Liver (tissue), 9 donors: ENCODE data around the gene EDEM1. TPM values are rescaled to one million over a fixed set of nuclear protein-coding genes. Genes with fewer than 3 reads are reported as not detected.

Experiments used
- DNase-seq: peaks from one replicate; pipeline ENCODE4 v3.0.0-alpha.2; 2017; ENCODE audit warnings: low spot score
- H3K27ac ChIP-seq, 2 donors: one replicate each; pipeline ENCODE4 v1.7.0; 2013; ENCODE audit warnings: inconsistent platforms in 2 of 2, low read length in 2 of 2, control low read depth in 1 of 2, low read depth in 1 of 2, mild to moderate bottlenecking in 1 of 2
- H3K27me3 ChIP-seq, 4 donors: one replicate each; pipeline versions ENCODE4 v1.6.1 to v1.7.0; 2013; ENCODE audit warnings: low read length in 3 of 4, inconsistent platforms in 1 of 4, mild to moderate bottlenecking in 1 of 4, moderate library complexity in 1 of 4; ENCODE audit not compliant: control insufficient read depth in 4 of 4, insufficient read depth in 4 of 4
- H3K36me3 ChIP-seq, 4 donors: one replicate each; pipeline versions ENCODE4 v1.6.1 to v1.7.0; 2013; ENCODE audit warnings: low read length in 3 of 4, mild to moderate bottlenecking in 3 of 4, low read depth in 1 of 4, moderate library complexity in 1 of 4; ENCODE audit not compliant: control insufficient read depth in 4 of 4, insufficient read depth in 3 of 4
- H3K4me1 ChIP-seq, 4 donors: one replicate each; pipeline versions ENCODE4 v1.6.1 to v1.7.0; 2013; ENCODE audit warnings: low read length in 3 of 4, mild to moderate bottlenecking in 3 of 4, moderate library complexity in 1 of 4; ENCODE audit not compliant: control insufficient read depth in 4 of 4, insufficient read depth in 4 of 4
- H3K4me3 ChIP-seq, 3 donors: one replicate each; pipeline versions ENCODE4 v1.6.1 to v1.7.0; 2013; ENCODE audit warnings: low read length in 3 of 3, control low read depth in 1 of 3, low read depth in 1 of 3, mild to moderate bottlenecking in 1 of 3
- H3K9ac ChIP-seq, 2 donors: one replicate each; pipeline ENCODE4 v1.7.0; 2013; ENCODE audit warnings: low read length in 2 of 2, mild to moderate bottlenecking in 2 of 2, moderate library complexity in 2 of 2, control low read depth in 1 of 2, low read depth in 1 of 2
- H3K9me3 ChIP-seq, 4 donors: one replicate each; pipeline versions ENCODE4 v1.6.1 to v1.7.0; 2013; ENCODE audit warnings: low read length in 3 of 4; ENCODE audit not compliant: control insufficient read depth in 4 of 4
- ATF3 ChIP-seq: IDR thresholded peaks from 2 replicates; pipeline ENCODE4 v1.6.1; 2016; ENCODE audit warnings: antibody characterized with exemption
- EGR1 ChIP-seq, 2 donors: IDR thresholded peaks; 2 replicates each; pipeline ENCODE4 v1.6.1; 2016 to 2018; ENCODE audit warnings: antibody characterized with exemption in 2 of 2, low read depth in 2 of 2
- FOXA1 ChIP-seq: IDR thresholded peaks from 2 replicates; pipeline ENCODE4 v1.6.1; 2016; ENCODE audit warnings: antibody characterized with exemption
- FOXA2 ChIP-seq: IDR thresholded peaks from 2 replicates; pipeline ENCODE4 v1.6.1; 2016; ENCODE audit warnings: antibody characterized with exemption
- GABPA ChIP-seq, 2 donors: IDR thresholded peaks in 1 of 2; conservative IDR thresholded peaks in 1 of 2; 2 replicates each; pipeline ENCODE4 v1.6.1; 2016; ENCODE audit warnings: antibody characterized with exemption in 2 of 2, mild to moderate bottlenecking in 1 of 2, moderate library complexity in 1 of 2
- HNF4A ChIP-seq, 2 donors: conservative IDR thresholded peaks; 2 replicates each; pipeline ENCODE4 v1.6.1; 2016; ENCODE audit warnings: antibody characterized with exemption in 2 of 2, mild to moderate bottlenecking in 2 of 2
- HNF4G ChIP-seq: IDR thresholded peaks from 2 replicates; pipeline ENCODE4 v1.6.1; 2016; ENCODE audit warnings: antibody characterized with exemption
- JUND ChIP-seq, 2 donors: IDR thresholded peaks; 2 replicates each; pipeline ENCODE4 v1.6.1; 2016; ENCODE audit warnings: antibody characterized with exemption in 2 of 2
- MAX ChIP-seq: IDR thresholded peaks from 2 replicates; pipeline ENCODE4 v1.6.1; 2016; ENCODE audit warnings: antibody characterized with exemption
- NR2F2 ChIP-seq: IDR thresholded peaks from 2 replicates; pipeline ENCODE4 v1.6.1; 2016; ENCODE audit warnings: antibody characterized with exemption
- RAD21 ChIP-seq, 2 donors: IDR thresholded peaks; 2 replicates each; pipeline ENCODE4 v1.6.1; 2016; ENCODE audit warnings: antibody characterized with exemption in 2 of 2, mild to moderate bottlenecking in 2 of 2
- SP1 ChIP-seq: IDR thresholded peaks from 2 replicates; pipeline ENCODE4 v1.6.1; 2018; ENCODE audit warnings: antibody characterized with exemption, mild to moderate bottlenecking
- TAF1 ChIP-seq: conservative IDR thresholded peaks from 2 replicates; pipeline ENCODE4 v1.6.1; 2016; ENCODE audit warnings: antibody characterized with exemption, mild to moderate bottlenecking
- YY1 ChIP-seq: IDR thresholded peaks from 2 replicates; pipeline ENCODE4 v1.6.1; 2016; ENCODE audit warnings: antibody characterized with exemption, mild to moderate bottlenecking
- WGBS: extraction: QIAGEN DNeasy Blood & Tissue Kit; methylation state at CpG from one replicate; pipeline ENCODE4 v1.1.7; 2013; 5-methylcytosine and 5-hydroxymethylcytosine counted together
- polyA plus RNA-seq, 2 donors: library from polyadenylated mRNA; stranded (reverse) in 1 of 2; unstranded in 1 of 2; fragments of 200-250 nt in 1 of 2; fragments of >200 nt in 1 of 2; fragmentation: Nextera tagmentation in 1 of 2; extraction: Ambion mirVana in 1 of 2; gene quantifications; one replicate each; pipeline versions ENCODE4 v1.2.1 to v1.2.3, GENCODE V29; 2013 to 2015
- total RNA-seq, 2 donors: library from RNA; depleted of rRNA; stranded (reverse); fragments of >200 nt; gene quantifications; one replicate each; pipeline ENCODE4 v1.2.3, GENCODE V29; 2014
- TF ChIP-seq, protein P1 (sequence below): IDR thresholded peaks from 2 replicates; pipeline ENCODE4 v1.6.1; 2016; ENCODE audit warnings: antibody characterized with exemption, mild to moderate bottlenecking
- TF ChIP-seq, protein P2 (sequence below): fragments of 150-350 bp; IDR thresholded peaks from 2 replicates; pipeline ENCODE4 v1.5.1; 2017; ENCODE audit warnings: improper control_type of control experiment, low read depth, low read length; ENCODE audit not compliant: missing input control
- TF ChIP-seq, protein P3 (sequence below): IDR thresholded peaks from 2 replicates; pipeline ENCODE4 v1.6.1; 2016; ENCODE audit warnings: antibody characterized with exemption
- donor health status: healthy.
- donor health status: healthy.
- donor health status: healthy.
- donor health status: healthy.
- donor health status: healthy.

The EDEM1 gene
- total and polyA plus RNA-seq, 4 donors = 20.4 to 97.5 (median 32.9) TPM

GRCh38 chr3:5238545-5238944, 51.0 kb downstream of the EDEM1 start:
- 76% methylated on average over 5 of the region's 5 CpGs for WGBS
- H3K4me3 ChIP-seq = no peak overlapping the region
- H3K27ac ChIP-seq = no peak overlapping the region
- no peaks in the 10 kb centered on the region for H3K27me3 ChIP-seq
- H3K9me3 ChIP-seq = no peaks in the 10 kb centered on the region
- TF ChIP-seq HNF4A (conservative IDR thresholded peaks at IDR 0.05) (no peak), GABPA (IDR thresholded peaks at IDR 0.05 in 1 of 2, conservative IDR thresholded peaks at IDR 0.05 in 1 of 2) (no peak), MAX (no peak), YY1 (no peak), TAF1 (no peak), ATF3 (no peak), NR2F2 (no peak), JUND (IDR thresholded peaks at IDR 0.05) (no peak), HNF4G (no peak), EGR1 (IDR thresholded peaks at IDR 0.05; ENCODE audit: low read depth in 2 of 2) (no peak), FOXA1 (no peak), SP1 (no peak), RAD21 (IDR thresholded peaks at IDR 0.05) (no peak)
- TF ChIP-seq, protein P1, sequence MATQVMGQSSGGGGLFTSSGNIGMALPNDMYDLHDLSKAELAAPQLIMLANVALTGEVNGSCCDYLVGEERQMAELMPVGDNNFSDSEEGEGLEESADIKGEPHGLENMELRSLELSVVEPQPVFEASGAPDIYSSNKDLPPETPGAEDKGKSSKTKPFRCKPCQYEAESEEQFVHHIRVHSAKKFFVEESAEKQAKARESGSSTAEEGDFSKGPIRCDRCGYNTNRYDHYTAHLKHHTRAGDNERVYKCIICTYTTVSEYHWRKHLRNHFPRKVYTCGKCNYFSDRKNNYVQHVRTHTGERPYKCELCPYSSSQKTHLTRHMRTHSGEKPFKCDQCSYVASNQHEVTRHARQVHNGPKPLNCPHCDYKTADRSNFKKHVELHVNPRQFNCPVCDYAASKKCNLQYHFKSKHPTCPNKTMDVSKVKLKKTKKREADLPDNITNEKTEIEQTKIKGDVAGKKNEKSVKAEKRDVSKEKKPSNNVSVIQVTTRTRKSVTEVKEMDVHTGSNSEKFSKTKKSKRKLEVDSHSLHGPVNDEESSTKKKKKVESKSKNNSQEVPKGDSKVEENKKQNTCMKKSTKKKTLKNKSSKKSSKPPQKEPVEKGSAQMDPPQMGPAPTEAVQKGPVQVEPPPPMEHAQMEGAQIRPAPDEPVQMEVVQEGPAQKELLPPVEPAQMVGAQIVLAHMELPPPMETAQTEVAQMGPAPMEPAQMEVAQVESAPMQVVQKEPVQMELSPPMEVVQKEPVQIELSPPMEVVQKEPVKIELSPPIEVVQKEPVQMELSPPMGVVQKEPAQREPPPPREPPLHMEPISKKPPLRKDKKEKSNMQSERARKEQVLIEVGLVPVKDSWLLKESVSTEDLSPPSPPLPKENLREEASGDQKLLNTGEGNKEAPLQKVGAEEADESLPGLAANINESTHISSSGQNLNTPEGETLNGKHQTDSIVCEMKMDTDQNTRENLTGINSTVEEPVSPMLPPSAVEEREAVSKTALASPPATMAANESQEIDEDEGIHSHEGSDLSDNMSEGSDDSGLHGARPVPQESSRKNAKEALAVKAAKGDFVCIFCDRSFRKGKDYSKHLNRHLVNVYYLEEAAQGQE = no peak
- TF ChIP-seq, protein P2, sequence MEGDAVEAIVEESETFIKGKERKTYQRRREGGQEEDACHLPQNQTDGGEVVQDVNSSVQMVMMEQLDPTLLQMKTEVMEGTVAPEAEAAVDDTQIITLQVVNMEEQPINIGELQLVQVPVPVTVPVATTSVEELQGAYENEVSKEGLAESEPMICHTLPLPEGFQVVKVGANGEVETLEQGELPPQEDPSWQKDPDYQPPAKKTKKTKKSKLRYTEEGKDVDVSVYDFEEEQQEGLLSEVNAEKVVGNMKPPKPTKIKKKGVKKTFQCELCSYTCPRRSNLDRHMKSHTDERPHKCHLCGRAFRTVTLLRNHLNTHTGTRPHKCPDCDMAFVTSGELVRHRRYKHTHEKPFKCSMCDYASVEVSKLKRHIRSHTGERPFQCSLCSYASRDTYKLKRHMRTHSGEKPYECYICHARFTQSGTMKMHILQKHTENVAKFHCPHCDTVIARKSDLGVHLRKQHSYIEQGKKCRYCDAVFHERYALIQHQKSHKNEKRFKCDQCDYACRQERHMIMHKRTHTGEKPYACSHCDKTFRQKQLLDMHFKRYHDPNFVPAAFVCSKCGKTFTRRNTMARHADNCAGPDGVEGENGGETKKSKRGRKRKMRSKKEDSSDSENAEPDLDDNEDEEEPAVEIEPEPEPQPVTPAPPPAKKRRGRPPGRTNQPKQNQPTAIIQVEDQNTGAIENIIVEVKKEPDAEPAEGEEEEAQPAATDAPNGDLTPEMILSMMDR = no peak
- no peak overlapping the region for H3K9ac ChIP-seq
- no peak for DNase-seq
- H3K4me1 ChIP-seq = no peaks in the 10 kb centered on the region
- no peaks in the 10 kb centered on the region for H3K36me3 ChIP-seq

- Histone ChIP-seq H3K27ac (no peak overlapping the region), H3K4me1 (no peaks in the 10 kb centered on the region), H3K4me3 (no peak overlapping the region), H3K36me3 (no peaks in the 10 kb centered on the region), H3K9ac (no peak overlapping the region), H3K9me3 (no peaks in the 10 kb centered on the region), H3K27me3 (no peaks in the 10 kb centered on the region)
- TF ChIP-seq JUND (IDR thresholded peaks at IDR 0.05) (no peak), NR2F2 (no peak), EGR1 (IDR thresholded peaks at IDR 0.05; ENCODE audit: low read depth in 2 of 2) (no peak), TAF1 (no peak), YY1 (no peak), HNF4A (conservative IDR thresholded peaks at IDR 0.05) (no peak), FOXA2 (no peak)
- TF ChIP-seq, protein P1 = no peak
- TF ChIP-seq, protein P3, sequence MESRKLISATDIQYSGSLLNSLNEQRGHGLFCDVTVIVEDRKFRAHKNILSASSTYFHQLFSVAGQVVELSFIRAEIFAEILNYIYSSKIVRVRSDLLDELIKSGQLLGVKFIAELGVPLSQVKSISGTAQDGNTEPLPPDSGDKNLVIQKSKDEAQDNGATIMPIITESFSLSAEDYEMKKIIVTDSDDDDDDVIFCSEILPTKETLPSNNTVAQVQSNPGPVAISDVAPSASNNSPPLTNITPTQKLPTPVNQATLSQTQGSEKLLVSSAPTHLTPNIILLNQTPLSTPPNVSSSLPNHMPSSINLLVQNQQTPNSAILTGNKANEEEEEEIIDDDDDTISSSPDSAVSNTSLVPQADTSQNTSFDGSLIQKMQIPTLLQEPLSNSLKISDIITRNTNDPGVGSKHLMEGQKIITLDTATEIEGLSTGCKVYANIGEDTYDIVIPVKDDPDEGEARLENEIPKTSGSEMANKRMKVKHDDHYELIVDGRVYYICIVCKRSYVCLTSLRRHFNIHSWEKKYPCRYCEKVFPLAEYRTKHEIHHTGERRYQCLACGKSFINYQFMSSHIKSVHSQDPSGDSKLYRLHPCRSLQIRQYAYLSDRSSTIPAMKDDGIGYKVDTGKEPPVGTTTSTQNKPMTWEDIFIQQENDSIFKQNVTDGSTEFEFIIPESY = no peak
- WGBS = 74% methylated on average over 4 of the region's 4 CpGs
- no peak for DNase-seq
Observed at GRCh38 chr3:5239602-5240001, 52.1 kb downstream of the EDEM1 start.
